H9 (cell line): Measurements from ENCODE around the gene IL25. TPM values are rescaled to one million over a fixed set of nuclear protein-coding genes. Genes with fewer than 3 reads are reported as not detected.

Experiments used
- DNase-seq: peaks from one replicate; pipeline ENCODE4 v3.0.0-alpha.2; 2017
- H2AFZ ChIP-seq: one replicate; pipeline ENCODE4 v1.6.1; 2013; ENCODE audit warnings: mild to moderate bottlenecking, low read length, control low read depth, moderate library complexity
- H2AK5ac ChIP-seq: 2 replicates; pipeline ENCODE4 v1.6.1; 2013; ENCODE audit warnings: low read length, control low read depth, mixed read lengths; ENCODE audit not compliant: insufficient read length
- H2BK120ac ChIP-seq: one replicate; pipeline ENCODE4 v1.6.1; 2013; ENCODE audit warnings: low read depth, mild to moderate bottlenecking, low read length, control low read depth, inconsistent platforms; ENCODE audit not compliant: poor library complexity, severe bottlenecking
- H2BK12ac ChIP-seq: 2 replicates; pipeline ENCODE4 v1.6.1; 2013; ENCODE audit warnings: low read length, control low read depth, mixed read lengths, low read depth; ENCODE audit not compliant: insufficient read length
- H2BK15ac ChIP-seq: 2 replicates; pipeline ENCODE4 v1.6.1; 2013; ENCODE audit warnings: low read depth, low read length, control low read depth
- H2BK20ac ChIP-seq: one replicate; pipeline ENCODE4 v1.6.1; 2013; ENCODE audit warnings: low read depth, mild to moderate bottlenecking, low read length, control low read depth, inconsistent platforms; ENCODE audit not compliant: poor library complexity, severe bottlenecking
- H2BK5ac ChIP-seq: 2 replicates; pipeline ENCODE4 v1.6.1; 2013; ENCODE audit warnings: low read length, control low read depth, mixed read lengths; ENCODE audit not compliant: insufficient read length
- H3K14ac ChIP-seq: 2 replicates; pipeline ENCODE4 v1.6.1; 2013; ENCODE audit warnings: low read length, control low read depth; ENCODE audit not compliant: insufficient read depth
- H3K18ac ChIP-seq: 2 replicates; pipeline ENCODE4 v1.6.1; 2013; ENCODE audit warnings: low read depth, mild to moderate bottlenecking, mixed read lengths, low read length, control low read depth; ENCODE audit not compliant: insufficient read length
- H3K23ac ChIP-seq: 2 replicates; pipeline ENCODE4 v1.6.1; 2013; ENCODE audit warnings: low read length, control low read depth, mixed read lengths, low read depth; ENCODE audit not compliant: insufficient read length
- H3K23me2 ChIP-seq: 2 replicates; pipeline ENCODE4 v1.6.1; 2013; ENCODE audit warnings: low read depth, mild to moderate bottlenecking, mixed read lengths, low read length, control low read depth; ENCODE audit not compliant: insufficient read length, poor library complexity, severe bottlenecking
- H3K27ac ChIP-seq: 2 replicates; pipeline ENCODE4 v1.5.1; 2013; ENCODE audit warnings: low read length, control low read depth, mixed read lengths, low read depth; ENCODE audit not compliant: insufficient read length
- H3K27me3 ChIP-seq: 2 replicates; pipeline ENCODE4 v1.6.1; 2013; ENCODE audit warnings: low read length, control low read depth, inconsistent platforms; ENCODE audit not compliant: insufficient read depth
- H3K4ac ChIP-seq: 2 replicates; pipeline ENCODE4 v1.6.1; 2013; ENCODE audit warnings: low read depth, mild to moderate bottlenecking, control low read depth, inconsistent platforms, low read length, moderate library complexity
- H3K4me1 ChIP-seq: 2 replicates; pipeline ENCODE4 v1.6.1; 2013; ENCODE audit warnings: low read length, control low read depth, inconsistent platforms; ENCODE audit not compliant: insufficient read depth
- H3K4me2 ChIP-seq: 2 replicates; pipeline ENCODE4 v1.6.1; 2013; ENCODE audit warnings: low read length, control low read depth, mixed read lengths; ENCODE audit not compliant: insufficient read length, insufficient read depth
- H3K56ac ChIP-seq: 2 replicates; pipeline ENCODE4 v1.6.1; 2013; ENCODE audit warnings: low read depth, mild to moderate bottlenecking, mixed read lengths, low read length, control low read depth; ENCODE audit not compliant: insufficient read length
- H3K79me1 ChIP-seq: 2 replicates; pipeline ENCODE4 v1.6.1; 2013; ENCODE audit warnings: low read depth, mild to moderate bottlenecking, moderate library complexity, low read length, control low read depth, inconsistent platforms; ENCODE audit not compliant: insufficient read depth, poor library complexity, severe bottlenecking
- H3K79me2 ChIP-seq: 2 replicates; pipeline ENCODE4 v1.6.1; 2013; ENCODE audit warnings: low read length, control low read depth, inconsistent platforms; ENCODE audit not compliant: insufficient read depth
- H3K9ac ChIP-seq: 2 replicates; pipeline ENCODE4 v1.6.1; 2013; ENCODE audit warnings: low read length, control low read depth, mixed read lengths; ENCODE audit not compliant: insufficient read length; ENCODE audit errors: extremely low read depth
- H3K9me3 ChIP-seq: one replicate; pipeline ENCODE4 v1.6.1; 2013; ENCODE audit warnings: low read depth, low read length, inconsistent platforms; ENCODE audit not compliant: control insufficient read depth
- H3T11ph ChIP-seq: one replicate; pipeline ENCODE4 v1.6.1; 2013; ENCODE audit warnings: mild to moderate bottlenecking, low read length, control low read depth, inconsistent platforms
- H4K20me1 ChIP-seq: one replicate; pipeline ENCODE4 v1.6.1; 2013; ENCODE audit not compliant: control insufficient read depth, insufficient read length, insufficient read depth
- H4K5ac ChIP-seq: 2 replicates; pipeline ENCODE4 v1.6.1; 2013; ENCODE audit warnings: low read depth, mild to moderate bottlenecking, mixed read lengths, low read length, control low read depth; ENCODE audit not compliant: insufficient read length
- H4K8ac ChIP-seq: replicated peaks from 2 replicates; pipeline ENCODE4 v1.6.1; 2013; ENCODE audit warnings: low read length, control low read depth, mixed read lengths, low read depth; ENCODE audit not compliant: insufficient read length
- H4K91ac ChIP-seq: 2 replicates; pipeline ENCODE4 v1.6.1; 2013; ENCODE audit warnings: low read depth, mild to moderate bottlenecking, moderate library complexity, mixed read lengths, low read length, control low read depth; ENCODE audit not compliant: insufficient read length
- H3K27ac Mint-ChIP-seq, 3 experiments: 2 replicates in 2 of 3; 3 replicates in 1 of 3; pipeline ENCODE4 v1.8.0; 2020 to 2021; ENCODE audit warnings: mixed read lengths in 3 of 3, mild to moderate bottlenecking in 1 of 3, moderate library complexity in 1 of 3
- H3K27me3 Mint-ChIP-seq: 2 replicates; pipeline ENCODE4 v1.8.0; 2021; ENCODE audit warnings: low read depth, mild to moderate bottlenecking, moderate library complexity, mixed read lengths
- H3K36me3 Mint-ChIP-seq, 3 experiments: 2 replicates in 2 of 3; 3 replicates in 1 of 3; pipeline ENCODE4 v1.8.0; 2020 to 2021; ENCODE audit warnings: low read depth in 3 of 3, mixed read lengths in 3 of 3; ENCODE audit not compliant: insufficient read depth in 1 of 3
- H3K4me1 Mint-ChIP-seq, 2 experiments: 2 replicates each; pipeline ENCODE4 v1.8.0; 2020; ENCODE audit warnings: mixed read lengths in 2 of 2
- H3K4me3 Mint-ChIP-seq, 2 experiments: 2 replicates in 1 of 2; 3 replicates in 1 of 2; pipeline ENCODE4 v1.8.0; 2020 to 2021; ENCODE audit warnings: mild to moderate bottlenecking in 2 of 2, mixed read lengths in 2 of 2, moderate library complexity in 1 of 2
- H3K9me3 Mint-ChIP-seq, 2 experiments: 2 replicates in 1 of 2; 3 replicates in 1 of 2; pipeline ENCODE4 v1.8.0; 2020; ENCODE audit warnings: mild to moderate bottlenecking in 2 of 2, mixed read lengths in 2 of 2, moderate library complexity in 1 of 2
- WGBS: extraction: QIAGEN DNeasy Blood & Tissue Kit; methylation state at CpG from one replicate; pipeline ENCODE4 v1.1.7; 2013; ENCODE audit warnings: missing lambda C conversion rate, low lambda C conversion rate, mixed read lengths; ENCODE audit not compliant: insufficient read length; ENCODE audit errors: extremely low coverage; 5-methylcytosine and 5-hydroxymethylcytosine counted together
- total RNA-seq: library from RNA; stranded (reverse); gene quantifications from 2 replicates; pipeline ENCODE4 v1.2.1, GENCODE V29; 2021
- TF ChIP-seq, protein P1 (sequence below): fragments of 200-600 bp; sonication (generic); conservative IDR thresholded peaks from 3 replicates; pipeline ENCODE4 v1.8.0; 2021; ENCODE audit warnings: antibody characterized with exemption, mild to moderate bottlenecking

The IL25 gene
- total RNA-seq, 1 experiment from 2014 or later, result not detected

GRCh38 chr14:23403908-23404307 lies 31.3 kb downstream of the IL25 start:
- no peak overlapping the region for H2BK120ac ChIP-seq
- H2BK12ac ChIP-seq, result no peak overlapping the region
- H3K23me2 ChIP-seq, result no peaks in the 10 kb centered on the region
- H4K5ac ChIP-seq, result no peak overlapping the region
- no peak overlapping the region for H4K8ac ChIP-seq
- H3K27me3 ChIP-seq, result no peaks in the 10 kb centered on the region
- H3K4me1 ChIP-seq, result no peaks in the 10 kb centered on the region
- H3K4me1 Mint-ChIP-seq, result peaks cover 11 to 20% of the 10 kb centered on the region in 2 experiments
- H3T11ph ChIP-seq, result no peak overlapping the region
- H3K79me1 ChIP-seq, result no peaks in the 10 kb centered on the region
- H3K4me3 Mint-ChIP-seq, result no peak overlapping the region
- no peak overlapping the region for H3K27ac Mint-ChIP-seq
- H3K14ac ChIP-seq, result no peak overlapping the region
- no peaks in the 10 kb centered on the region for H3K9me3 ChIP-seq
- no peak for DNase-seq
- H3K23ac ChIP-seq, result no peak overlapping the region
- no peak overlapping the region for H2AFZ ChIP-seq
- peaks cover 60% of the 10 kb centered on the region for H3K27me3 Mint-ChIP-seq
- TF ChIP-seq, protein P1, sequence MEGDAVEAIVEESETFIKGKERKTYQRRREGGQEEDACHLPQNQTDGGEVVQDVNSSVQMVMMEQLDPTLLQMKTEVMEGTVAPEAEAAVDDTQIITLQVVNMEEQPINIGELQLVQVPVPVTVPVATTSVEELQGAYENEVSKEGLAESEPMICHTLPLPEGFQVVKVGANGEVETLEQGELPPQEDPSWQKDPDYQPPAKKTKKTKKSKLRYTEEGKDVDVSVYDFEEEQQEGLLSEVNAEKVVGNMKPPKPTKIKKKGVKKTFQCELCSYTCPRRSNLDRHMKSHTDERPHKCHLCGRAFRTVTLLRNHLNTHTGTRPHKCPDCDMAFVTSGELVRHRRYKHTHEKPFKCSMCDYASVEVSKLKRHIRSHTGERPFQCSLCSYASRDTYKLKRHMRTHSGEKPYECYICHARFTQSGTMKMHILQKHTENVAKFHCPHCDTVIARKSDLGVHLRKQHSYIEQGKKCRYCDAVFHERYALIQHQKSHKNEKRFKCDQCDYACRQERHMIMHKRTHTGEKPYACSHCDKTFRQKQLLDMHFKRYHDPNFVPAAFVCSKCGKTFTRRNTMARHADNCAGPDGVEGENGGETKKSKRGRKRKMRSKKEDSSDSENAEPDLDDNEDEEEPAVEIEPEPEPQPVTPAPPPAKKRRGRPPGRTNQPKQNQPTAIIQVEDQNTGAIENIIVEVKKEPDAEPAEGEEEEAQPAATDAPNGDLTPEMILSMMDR, result no peak
- no peaks in the 10 kb centered on the region for H3K79me2 ChIP-seq
- H3K27ac ChIP-seq, result no peak overlapping the region
- no peak overlapping the region for H2BK20ac ChIP-seq
- H3K56ac ChIP-seq, result no peak overlapping the region
- no peaks in the 10 kb centered on the region for H3K36me3 Mint-ChIP-seq
- no peak overlapping the region for H3K4me2 ChIP-seq
- WGBS, result no CpG with 5 or more reads among the region's 4 CpGs
- no peak overlapping the region for H2BK5ac ChIP-seq
- H4K20me1 ChIP-seq, result no peaks in the 10 kb centered on the region
- H2BK15ac ChIP-seq, result no peak overlapping the region
- no peaks in the 10 kb centered on the region for H3K9me3 Mint-ChIP-seq
- H4K91ac ChIP-seq, result no peak overlapping the region
- no peak overlapping the region for H3K4ac ChIP-seq
- no peak overlapping the region for H3K9ac ChIP-seq
- no peak overlapping the region for H2AK5ac ChIP-seq
- no peak overlapping the region for H3K18ac ChIP-seq
